ENCODE results near the gene CFAP70. TPM values are rescaled to one million over a fixed set of nuclear protein-coding genes. Genes with fewer than 3 reads are reported as not detected.

Gene CFAP70
- total RNA-seq, 1 donor from 2014 or later = 0.40 TPM

DNA sequence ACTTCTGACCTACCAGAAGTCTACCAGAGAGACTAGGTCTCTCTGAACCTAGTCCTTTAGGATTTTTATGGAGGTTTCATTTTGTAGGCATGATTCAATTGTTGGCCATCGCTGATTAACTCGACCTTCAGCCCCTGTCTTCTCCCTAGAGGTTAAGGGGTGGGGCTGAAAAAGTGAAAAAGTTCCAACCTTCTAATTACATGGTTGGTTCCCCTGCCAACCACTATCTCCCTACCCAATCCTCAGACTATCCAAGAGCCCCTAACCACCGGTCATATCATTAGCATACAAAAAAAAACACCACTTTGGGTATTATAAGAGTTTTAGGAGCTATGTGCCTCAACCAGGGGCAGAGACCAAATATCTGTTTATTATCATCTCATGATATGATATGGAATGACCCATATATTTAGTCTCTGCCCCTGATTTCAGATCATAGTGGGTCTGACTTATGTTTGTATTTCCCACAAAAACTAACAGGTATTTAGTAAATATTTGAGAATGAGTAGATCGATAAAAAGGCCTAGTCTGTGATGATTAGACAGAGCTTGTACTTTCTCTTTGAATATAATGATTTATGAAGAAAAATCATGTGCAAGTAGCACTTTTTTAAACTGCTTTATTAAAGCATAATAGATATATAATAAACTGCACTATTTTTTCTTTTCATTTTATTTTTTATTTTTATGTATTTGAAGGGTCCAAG, 147.4 kb downstream of the CFAP70 start:
- no peak for ATAC-seq

DNA sequence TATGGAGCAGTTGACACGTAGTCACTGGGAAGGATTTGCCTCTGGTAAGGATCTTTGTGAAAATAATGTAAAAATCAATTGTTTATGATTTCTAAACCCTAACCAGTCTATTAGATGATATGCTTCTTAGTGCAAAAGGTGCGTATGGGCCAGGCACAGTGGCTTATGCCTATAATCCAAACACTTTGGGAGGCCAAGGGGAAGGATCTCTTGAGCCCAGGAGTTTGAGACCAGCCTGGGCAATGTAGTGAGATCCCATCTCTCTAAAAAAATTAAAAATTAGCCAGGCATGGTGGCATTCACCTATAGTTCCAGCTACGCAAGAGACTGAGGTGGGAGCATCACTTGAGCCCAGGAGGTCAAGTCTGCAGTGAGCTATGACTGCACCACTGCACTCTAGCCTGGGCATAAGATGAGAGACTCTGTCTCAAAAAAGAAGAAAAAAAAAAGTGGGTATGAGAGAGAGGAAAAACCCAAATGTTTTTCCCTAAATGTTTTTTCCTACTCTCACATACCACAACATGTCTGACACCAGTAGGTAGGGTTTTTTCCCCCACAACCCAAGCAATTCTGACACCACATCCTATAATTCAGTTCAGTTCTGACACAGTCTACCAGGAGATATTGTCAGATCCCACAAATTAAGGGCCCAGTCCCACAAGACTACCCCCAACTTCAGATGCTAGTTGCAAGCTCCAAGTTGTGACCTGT, 148.1 kb downstream of the CFAP70 start:
- no peak for ATAC-seq

DNA sequence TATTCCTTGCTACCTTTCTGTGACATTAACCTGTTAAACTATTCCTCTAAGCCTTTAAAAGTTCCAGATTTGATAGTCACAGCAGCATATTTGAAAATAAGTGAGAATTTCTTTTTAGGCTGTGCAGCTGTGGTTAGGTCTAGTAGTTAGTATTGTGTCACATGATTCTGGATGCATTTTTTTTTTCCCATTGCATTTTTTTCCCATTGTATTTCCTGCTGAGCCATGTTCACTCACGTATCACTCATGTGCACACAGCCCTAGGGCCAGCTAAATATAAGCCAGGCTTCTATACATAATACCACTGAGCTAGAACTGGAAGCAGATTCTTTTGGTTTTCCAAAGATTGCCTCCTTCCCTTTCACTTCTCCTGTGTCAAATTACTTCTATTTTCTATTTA, 149.0 kb downstream of the CFAP70 start:
- peak; percentile 64 for ATAC-seq

DNA sequence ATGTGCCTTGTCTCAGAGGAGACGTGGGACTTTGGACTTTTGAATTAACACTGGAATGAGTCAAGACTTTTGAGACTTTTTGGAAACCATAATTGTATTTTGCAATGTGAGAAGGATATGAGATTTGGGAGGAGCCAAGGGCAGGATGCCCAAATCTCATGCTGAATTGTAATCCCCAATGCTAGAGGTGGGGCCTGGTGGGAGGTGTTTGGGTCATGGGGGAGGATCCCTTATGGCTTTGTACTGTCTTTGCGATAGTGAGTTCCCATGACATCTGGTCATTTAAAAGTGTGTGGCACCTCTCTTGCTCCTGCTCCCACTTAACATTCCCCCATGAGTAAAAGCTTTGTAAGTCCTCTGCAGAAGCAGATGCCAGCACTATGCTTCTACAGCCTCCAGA, 150.8 kb downstream of the CFAP70 start:
- no peak for ATAC-seq

DNA sequence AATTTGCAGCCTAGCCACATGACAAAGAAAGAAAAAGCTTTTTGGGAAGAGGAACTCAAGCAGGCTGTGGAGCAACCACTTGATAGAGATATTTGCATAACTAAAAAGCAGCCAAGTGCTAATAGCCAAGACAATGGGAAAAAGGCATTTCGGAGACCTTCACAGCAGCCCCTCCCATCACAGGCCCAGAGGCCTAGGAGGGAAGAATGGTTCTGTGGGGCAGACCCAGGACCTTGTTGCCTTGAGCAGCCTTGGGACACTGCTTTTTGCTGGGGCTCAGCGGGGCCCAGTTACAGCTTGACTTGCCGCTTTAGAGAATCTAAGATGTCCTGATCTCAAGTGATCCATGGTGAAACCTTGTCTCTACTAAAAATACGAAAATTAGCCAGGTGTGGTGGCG, 152.3 kb downstream of the CFAP70 start:
- ATAC-seq = no peak

DNA sequence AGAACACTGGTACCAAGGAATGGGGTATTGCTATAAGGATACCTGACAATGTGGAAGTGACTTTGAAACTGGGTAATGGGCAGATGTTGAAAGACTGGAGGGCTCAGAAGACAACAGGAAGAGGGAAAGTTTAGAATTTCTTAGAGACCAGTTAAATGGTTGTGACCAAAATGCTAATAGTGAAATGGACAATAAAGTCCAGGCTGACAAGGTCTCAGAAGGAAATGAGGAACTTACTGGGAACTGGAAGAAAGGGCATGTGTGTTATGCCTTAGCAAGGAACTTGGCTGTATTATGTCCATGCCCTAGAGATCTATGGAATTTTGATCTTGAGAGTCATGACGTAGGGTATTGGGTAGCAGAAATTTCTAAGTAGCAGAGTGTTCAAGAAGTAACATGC, 152.8 kb downstream of the CFAP70 start:
- no peak for ATAC-seq

DNA sequence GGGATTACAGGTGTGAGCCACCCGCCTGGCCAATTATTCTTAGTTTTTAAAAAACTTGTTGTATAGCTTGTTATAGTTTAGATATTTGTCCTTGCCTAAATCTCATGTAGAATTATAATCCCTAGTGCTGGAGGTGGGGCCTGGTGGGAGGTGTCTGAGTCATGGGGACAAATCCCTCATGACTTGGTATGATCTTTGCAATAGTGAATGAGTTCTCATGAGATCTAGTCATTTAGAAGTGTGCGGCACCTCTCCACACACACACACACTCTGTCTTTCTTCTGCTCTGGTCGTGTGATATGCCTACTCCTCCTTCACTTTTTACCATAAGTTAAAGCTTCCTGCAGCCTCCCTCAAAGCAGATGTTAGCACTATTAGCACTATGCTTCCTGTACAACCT, 153.6 kb downstream of the CFAP70 start:
- no peak for ATAC-seq

Other genes with a start within 250 kb of the CFAP70 start
- 1.0 TPM for gene NUDT13, start 248.4 kb downstream of the CFAP70 start, total RNA-seq
- gene ECD, start 190.9 kb downstream of the CFAP70 start, total RNA-seq = 20.0 TPM
- gene FAM149B1, start 190.7 kb downstream of the CFAP70 start, total RNA-seq = 14.4 TPM
- 19.3 TPM for gene DNAJC9, start 111.6 kb downstream of the CFAP70 start, total RNA-seq
- gene MRPS16, start 106.2 kb downstream of the CFAP70 start, total RNA-seq = 92.7 TPM
- gene ANXA7, start 55.2 kb upstream of the CFAP70 start, total RNA-seq = 117 TPM
- gene MSS51, start 74.7 kb upstream of the CFAP70 start, total RNA-seq = 1.2 TPM
- gene PPP3CB, start 137.2 kb upstream of the CFAP70 start, total RNA-seq = 19.2 TPM
- gene USP54, start 232.5 kb upstream of the CFAP70 start, total RNA-seq = 44.8 TPM

All from esophagus mucosa (tissue), 1 donor.